Mesendoderm (in vitro differentiated cells): ENCODE measurements around the gene SPIB.

Source experiments
- DNase-seq: peaks from one replicate; pipeline ENCODE4 v3.0.0; 2013
- H2AK5ac ChIP-seq: 2 replicates; pipeline ENCODE4 v1.6.1; 2013; ENCODE audit warnings: low read length, inconsistent platforms
- H2BK120ac ChIP-seq: 2 replicates; pipeline ENCODE4 v1.6.1; 2013; ENCODE audit warnings: low read depth, mild to moderate bottlenecking, low read length, moderate library complexity, mixed read lengths
- H2BK15ac ChIP-seq: replicated peaks from 2 replicates; pipeline ENCODE4 v1.6.1; 2013; ENCODE audit warnings: low read depth, mild to moderate bottlenecking, moderate library complexity
- H2BK5ac ChIP-seq: 2 replicates; pipeline ENCODE4 v1.6.1; 2013; ENCODE audit warnings: low read length, inconsistent platforms
- H3K18ac ChIP-seq: 2 replicates; pipeline ENCODE4 v1.6.1; 2013; ENCODE audit warnings: mild to moderate bottlenecking, low read length, mixed read lengths
- H3K23ac ChIP-seq: one replicate; pipeline ENCODE4 v1.6.1; 2013; ENCODE audit warnings: low read length
- H3K27ac ChIP-seq: 2 replicates; pipeline ENCODE4 v1.5.1; 2013; ENCODE audit warnings: low read depth, mild to moderate bottlenecking, inconsistent platforms, low read length, moderate library complexity
- H3K27me3 ChIP-seq: 2 replicates; pipeline ENCODE4 v1.6.1; 2013; ENCODE audit warnings: low read length, control low read depth, mild to moderate bottlenecking, inconsistent platforms; ENCODE audit not compliant: insufficient read depth, poor library complexity
- H3K36me3 ChIP-seq: 2 replicates; pipeline ENCODE4 v1.6.1; 2013; ENCODE audit warnings: low read length, inconsistent platforms; ENCODE audit not compliant: control insufficient read depth, insufficient read depth
- H3K4ac ChIP-seq: one replicate; pipeline ENCODE4 v1.6.1; 2013; ENCODE audit warnings: low read depth, mild to moderate bottlenecking, low read length, moderate library complexity
- H3K4me1 ChIP-seq: 2 replicates; pipeline ENCODE4 v1.6.1; 2013; ENCODE audit warnings: low read depth, low read length, inconsistent platforms; ENCODE audit not compliant: control insufficient read depth
- H3K4me2 ChIP-seq: 2 replicates; pipeline ENCODE4 v1.6.1; 2013; ENCODE audit warnings: low read length
- H3K4me3 ChIP-seq: 2 replicates; pipeline ENCODE4 v1.5.1; 2013; ENCODE audit warnings: mild to moderate bottlenecking, low read length
- H3K56ac ChIP-seq: one replicate; pipeline ENCODE4 v1.6.1; 2013; ENCODE audit warnings: low read length
- H3K79me1 ChIP-seq: 2 replicates; pipeline ENCODE4 v1.6.1; 2013; ENCODE audit warnings: low read length, inconsistent platforms
- H3K79me2 ChIP-seq: 2 replicates; pipeline ENCODE4 v1.6.1; 2013; ENCODE audit warnings: mild to moderate bottlenecking, low read length; ENCODE audit not compliant: control insufficient read depth, insufficient read depth
- H3K9ac ChIP-seq: 2 replicates; pipeline ENCODE4 v1.6.1; 2013; ENCODE audit warnings: low read length, inconsistent platforms
- H4K5ac ChIP-seq: one replicate; pipeline ENCODE4 v1.6.1; 2013; ENCODE audit warnings: low read length
- H4K8ac ChIP-seq: one replicate; pipeline ENCODE4 v1.6.1; 2013; ENCODE audit warnings: low read depth, mild to moderate bottlenecking, control low read depth, low read length, moderate library complexity
- WGBS: extraction: QIAGEN DNeasy Blood & Tissue Kit; methylation state at CpG from one replicate; pipeline ENCODE4 v1.1.7; 2013; ENCODE audit warnings: low lambda C conversion rate, missing lambda C conversion rate; ENCODE audit not compliant: insufficient coverage; ENCODE audit errors: extremely low coverage; 5-methylcytosine and 5-hydroxymethylcytosine counted together

SPIB gene

DNA sequence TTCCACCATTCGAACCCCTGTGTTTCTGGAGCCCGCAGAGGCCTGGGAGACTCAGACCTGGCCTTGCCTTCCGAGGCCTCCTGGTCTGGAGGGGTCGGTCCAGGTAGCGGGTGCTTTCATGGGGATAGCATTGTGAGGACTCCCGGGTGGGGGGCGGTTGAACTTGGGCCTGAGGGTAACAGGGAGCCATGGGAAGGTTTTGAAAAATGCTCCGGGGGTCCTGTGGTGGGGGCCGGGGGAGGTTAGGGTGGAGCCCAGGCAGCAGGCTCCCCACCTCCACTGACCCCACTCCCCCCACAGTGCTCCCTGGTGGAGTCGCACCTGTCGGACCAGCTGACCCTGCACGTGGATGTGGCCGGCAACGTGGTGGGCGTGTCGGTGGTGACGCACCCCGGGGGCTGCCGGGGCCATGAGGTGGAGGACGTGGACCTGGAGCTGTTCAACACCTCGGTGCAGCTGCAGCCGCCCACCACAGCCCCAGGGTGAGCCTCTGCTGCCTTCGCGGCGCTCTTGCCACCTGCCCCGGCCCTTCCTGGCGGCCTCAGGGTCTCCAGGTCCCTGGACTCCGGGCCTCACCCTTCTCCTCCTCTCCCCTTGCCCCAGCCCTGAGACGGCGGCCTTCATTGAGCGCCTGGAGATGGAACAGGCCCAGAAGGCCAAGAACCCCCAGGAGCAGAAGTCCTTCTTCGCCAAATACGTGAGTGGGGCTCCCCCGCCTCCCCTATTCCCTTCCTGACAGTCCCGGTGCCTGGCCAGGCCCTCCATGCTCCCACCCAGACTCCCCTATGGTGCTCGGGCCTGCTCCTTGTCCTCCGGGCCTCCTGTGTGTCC lies 61.8 kb downstream of the SPIB start:
- Histone ChIP-seq H3K23ac (no peak overlapping the region), H4K5ac (no peak overlapping the region), H3K79me2 (peaks cover 10% of the 10 kb centered on the region), H2BK5ac (no peak overlapping the region), H2AK5ac (no peak overlapping the region), H3K27me3 (no peaks in the 10 kb centered on the region), H4K8ac (no peak overlapping the region), H2BK15ac (no peak overlapping the region), H3K36me3 (peaks cover 2% of the 10 kb centered on the region), H3K18ac (no peak overlapping the region), H3K4me2 (no peak overlapping the region), H3K56ac (no peak overlapping the region), H3K79me1 (peaks cover 12% of the 10 kb centered on the region), H2BK120ac (no peak overlapping the region), H3K4me1 (no peaks in the 10 kb centered on the region), H3K27ac (no peak overlapping the region), H3K9ac (no peak overlapping the region), H3K4me3 (no peak overlapping the region), H3K4ac (no peak overlapping the region)
- no peak for DNase-seq
- no CpG with 5 or more reads among the region's 37 CpGs for WGBS
